HG02642 (cell line): ENCODE results near the gene GATD1.
"Not testable (repeated sequence)": the region's sequence is repeated elsewhere in the genome, so short reads cannot be mapped to it uniquely, and the experiment has no call there.

ENCODE experiments used
- ATAC-seq: cut with Tn5 transposase; IDR thresholded peaks from one replicate; pipeline ENCODE4 v1.9.1; 2021; ENCODE audit warnings: mild to moderate bottlenecking; ENCODE audit not compliant: unreplicated experiment, poor library complexity

GATD1 gene

DNA sequence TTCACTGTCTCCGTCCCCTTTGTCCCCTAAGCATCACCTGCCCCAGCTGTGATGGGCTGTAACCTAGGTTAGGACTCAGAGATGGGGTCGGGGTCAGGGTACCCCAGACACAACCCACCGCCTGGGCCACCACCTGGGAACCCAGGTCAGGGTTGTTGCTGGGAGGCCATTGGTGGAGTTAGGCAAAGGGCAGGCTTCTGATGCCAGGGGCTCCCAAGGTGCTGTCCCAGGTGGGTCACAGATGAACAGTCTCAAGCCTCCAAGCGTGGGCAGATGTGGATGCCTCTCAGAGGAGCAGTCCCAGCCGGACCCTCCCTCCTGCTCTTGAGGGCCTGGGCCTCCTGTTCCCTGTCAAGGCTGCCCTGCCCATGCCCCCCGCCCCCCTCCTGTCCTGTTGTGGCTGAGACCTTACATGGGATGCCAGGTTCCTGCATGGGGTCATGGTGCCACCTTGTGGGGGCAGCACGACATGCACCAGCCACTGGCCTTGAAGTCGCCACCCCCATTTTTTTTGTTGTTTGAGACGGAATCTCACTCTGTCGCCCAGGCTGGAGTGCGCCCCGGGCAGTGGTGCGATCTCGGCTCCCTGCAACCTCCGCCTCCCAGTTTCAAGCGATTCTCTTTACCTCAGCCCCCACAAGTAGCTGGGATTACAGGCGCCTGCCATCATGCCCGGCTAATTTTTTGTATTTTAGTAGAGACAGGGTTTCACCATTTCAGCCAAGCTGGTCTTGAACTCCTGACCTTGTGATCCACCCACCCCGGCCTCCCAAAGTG, 12.1 kb downstream of the GATD1 start:
- peak; percentile 42 for ATAC-seq

DNA sequence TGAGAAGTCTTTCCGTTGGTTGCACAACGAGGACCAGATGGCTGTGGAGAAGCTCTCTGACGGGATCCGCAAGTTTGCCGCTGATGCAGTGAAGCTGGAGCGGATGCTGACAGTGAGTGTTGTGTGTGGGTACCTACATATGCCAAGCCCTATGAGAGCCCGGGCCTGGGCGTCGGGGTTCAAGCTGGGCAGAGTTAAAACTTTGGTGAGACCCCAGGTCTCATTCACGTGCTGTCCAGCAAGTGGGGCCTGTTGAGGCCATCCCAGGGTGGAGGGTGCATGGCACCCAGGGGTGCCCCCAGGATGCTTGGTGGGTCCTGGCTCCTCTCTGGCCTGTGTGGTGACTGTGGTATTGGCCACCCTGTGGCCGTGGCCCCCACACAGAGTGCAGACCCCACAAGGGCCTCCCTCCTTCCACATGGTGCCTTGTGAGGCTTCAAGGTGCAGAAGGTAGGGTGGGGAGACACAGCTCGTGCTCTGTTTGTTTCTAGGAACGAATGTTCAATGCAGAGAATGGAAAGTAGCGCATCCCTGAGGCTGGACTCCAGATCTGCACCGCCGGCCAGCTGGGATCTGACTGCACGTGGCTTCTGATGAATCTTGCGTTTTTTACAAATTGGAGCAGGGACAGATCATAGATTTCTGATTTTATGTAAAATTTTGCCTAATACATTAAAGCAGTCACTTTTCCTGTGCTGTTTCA, 12.8 kb downstream of the GATD1 start:
- no peak for ATAC-seq

DNA sequence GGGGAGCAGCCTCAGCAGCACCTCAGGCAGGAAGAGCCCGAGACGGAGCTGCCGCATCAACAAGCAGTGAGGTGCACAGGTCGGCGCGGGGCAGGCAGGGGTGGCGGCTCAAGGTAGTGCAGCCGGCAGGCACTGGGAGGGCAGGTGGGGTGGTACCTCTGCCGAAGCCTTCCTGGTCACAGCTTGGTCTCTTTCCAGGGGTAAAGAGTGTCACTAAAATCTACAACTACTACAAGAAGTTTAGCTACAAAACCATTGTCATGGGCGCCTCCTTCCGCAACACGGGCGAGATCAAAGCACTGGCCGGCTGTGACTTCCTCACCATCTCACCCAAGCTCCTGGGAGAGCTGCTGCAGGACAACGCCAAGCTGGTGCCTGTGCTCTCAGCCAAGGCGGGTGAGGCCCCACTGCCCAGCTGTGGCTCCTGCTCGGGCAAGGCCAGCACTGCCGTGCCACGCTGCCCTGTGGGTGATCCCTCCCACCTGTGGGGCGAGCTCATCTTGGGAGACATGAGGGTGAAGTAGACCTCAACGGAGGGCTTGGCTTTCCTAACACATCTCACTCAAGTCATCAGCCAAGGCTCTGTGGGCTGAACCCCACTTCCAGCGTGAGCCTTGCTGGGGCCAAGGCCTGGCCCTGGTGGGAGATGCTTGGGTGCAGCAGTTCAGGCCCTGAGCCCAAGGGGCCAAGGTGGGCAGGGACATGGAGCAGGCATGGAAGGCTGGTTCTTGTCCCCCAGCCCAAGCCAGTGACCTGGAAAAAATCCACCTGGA, 13.6 kb downstream of the GATD1 start:
- ATAC-seq = no peak

DNA sequence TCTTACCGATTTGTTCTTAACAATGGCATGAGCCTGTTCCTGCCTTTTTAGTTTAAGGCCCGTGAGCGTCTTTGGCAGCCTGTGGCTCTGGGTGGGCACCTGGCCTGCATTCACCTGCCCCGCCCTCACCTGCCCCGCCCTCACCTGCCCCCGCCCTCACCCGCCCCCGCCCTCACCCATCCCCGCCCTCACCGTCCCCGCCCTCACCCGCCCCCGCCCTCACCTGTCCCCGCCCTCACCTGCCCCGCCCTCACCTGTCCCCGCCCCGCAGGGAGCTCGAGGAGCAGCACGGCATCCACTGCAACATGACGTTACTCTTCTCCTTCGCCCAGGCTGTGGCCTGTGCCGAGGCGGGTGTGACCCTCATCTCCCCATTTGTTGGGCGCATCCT, 14.2 kb downstream of the GATD1 start:
- no peak for ATAC-seq

DNA sequence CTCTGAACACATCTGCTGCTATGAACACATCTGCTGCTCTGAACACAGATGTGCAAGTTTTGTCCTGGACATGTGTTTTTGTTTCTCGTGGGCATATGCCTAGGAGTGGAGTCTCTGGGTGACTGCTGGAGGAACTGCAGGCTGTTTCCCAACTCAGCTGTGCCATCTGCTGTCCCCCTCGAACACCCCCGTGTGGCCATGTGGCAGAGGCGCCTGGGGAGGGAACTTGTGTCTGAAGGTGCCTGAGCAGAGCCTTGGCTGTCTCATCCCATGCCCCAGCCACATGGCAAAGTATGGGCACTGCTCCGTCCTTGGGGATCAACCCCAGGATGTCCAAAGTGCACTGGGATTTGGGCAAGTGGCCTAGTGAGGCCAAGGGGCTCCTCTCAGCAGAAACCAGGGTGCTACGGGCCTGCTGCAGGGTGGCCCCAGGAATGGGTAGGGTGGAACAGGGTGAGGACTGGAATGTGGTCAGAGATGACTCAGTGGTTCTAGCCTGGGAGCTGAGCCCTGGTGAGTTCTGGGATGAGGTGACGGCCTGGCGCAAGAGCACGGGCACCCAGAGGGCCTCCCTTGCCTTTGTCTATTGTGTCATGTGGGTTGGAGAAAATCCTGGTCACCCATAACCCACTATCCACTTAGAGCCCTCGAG, 14.7 kb downstream of the GATD1 start:
- ATAC-seq = no peak

DNA sequence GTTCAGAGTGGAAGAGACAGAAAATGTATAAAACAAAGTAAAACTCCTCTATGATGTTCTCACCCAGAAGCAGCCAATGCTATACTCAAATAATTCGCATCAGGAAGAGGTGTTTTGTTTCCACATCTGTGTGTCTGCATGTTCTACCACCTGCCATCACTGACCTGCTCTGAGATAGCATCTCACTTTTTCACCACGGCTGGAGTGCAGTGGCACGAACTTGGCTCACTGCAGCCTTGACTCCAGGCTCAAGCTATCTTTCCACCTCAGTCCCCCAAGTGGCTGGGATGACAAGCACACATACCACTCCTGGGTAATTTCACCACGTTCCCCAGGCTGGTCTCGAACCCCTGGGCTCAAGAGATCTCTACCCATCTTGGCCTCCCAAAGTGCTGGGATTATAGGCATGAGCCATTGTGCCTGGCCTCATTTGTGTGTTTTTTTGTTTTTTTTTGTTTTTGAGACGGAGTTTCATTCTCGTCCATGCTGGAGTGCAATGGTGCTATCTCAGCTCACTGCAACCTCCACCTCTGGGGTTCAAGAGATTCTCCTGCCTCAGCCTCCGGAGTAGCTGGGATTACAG, 15.7 kb downstream of the GATD1 start:
- ATAC-seq = no peak

DNA sequence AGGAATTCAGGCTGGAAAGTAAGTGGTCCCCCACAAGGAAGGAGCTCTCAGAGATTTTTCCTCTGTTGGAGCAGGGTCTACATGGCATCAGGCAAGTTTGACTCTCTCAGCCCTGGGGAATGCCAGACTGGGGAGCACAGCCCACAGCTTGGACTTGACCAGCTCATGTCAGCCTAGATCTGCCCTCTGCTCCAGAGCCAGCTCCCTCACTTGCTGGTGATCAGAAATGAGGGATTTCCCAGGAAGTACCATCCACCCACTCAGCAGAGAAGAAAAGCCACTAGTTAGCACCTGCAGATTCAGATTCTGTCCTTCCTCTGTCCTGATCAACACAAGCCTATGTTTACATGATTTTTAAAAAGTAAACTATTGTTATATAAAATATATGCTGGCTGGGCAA, 17.1 kb downstream of the GATD1 start:
- ATAC-seq = no peak

DNA sequence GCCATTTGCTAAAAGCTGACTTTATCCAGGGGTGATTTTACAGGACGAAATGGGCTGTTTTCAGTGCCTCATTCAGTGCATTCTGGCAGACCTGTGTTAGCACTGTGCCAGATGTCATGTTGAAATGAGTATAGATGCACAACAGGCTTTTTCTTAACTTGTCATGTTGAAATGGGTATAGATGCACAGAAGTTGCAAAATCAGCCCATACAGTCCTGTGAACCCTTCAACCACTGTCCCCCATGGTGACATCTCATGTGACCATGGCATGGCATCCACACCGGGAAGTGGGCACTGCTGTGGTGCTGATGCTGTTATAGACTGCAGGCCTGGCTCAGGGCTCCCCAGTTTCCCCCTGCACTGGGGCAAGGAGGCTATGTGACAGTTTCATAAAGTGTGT, 27.6 kb downstream of the GATD1 start:
- ATAC-seq = no peak

DNA sequence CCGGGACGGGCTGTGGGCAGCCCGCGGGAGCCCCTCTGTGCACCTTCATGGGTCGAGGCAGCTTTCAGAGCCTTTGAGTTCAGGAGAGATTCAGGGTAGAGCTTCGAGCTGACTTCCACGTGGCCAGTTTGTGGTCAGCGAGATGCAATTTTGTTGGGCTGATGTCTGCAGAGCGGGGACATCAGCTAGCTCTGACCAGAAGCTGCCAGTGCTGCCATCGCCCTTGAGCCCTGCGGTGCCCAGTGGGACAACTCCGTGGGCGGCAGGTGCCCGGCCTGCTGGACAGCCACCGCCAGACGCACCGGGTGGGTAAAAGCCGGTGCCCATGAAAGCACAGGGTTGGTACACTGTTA, 29.3 kb downstream of the GATD1 start:
- ATAC-seq = peak; percentile 10

DNA sequence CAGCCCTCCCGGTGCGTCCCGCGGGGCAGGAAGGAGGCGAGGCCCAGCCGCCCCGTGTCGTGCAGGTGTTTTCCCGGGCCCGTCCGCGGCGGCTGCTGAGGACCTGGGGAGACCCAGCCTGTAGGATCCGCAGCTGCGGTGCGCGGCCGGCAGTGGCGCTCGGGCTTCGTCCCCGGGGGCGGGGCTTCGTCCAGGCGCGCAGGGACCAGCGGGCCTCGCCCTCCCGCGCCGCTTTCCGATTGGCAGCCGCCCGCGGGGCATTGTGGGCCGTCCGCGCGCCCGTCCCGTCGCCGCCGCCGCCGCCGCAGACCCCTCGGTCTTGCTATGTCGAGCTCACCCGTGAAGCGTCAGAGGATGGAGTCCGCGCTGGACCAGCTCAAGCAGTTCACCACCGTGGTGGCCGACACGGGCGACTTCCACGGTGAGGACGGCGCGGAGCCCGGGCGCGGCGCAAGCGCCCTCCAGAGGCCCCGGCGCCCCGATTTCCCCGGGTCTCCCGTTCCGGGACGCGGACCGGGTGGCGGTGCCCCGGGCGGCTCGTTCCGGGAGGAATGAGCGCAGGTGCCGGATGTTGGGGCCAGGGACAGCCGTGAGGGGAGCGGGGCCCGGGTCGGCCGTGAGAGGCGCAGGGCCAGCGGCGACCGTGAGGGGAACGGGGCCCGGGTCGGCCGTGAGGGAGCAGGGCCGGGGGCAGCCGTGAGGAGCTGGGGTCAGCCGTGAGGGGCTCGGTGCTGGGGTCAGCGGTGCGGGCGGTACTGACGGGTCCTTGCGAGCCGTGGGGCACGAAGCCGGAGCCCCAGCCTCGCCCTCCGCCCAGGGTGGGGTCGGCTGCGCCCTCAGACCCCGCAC, 29.9 kb downstream of the GATD1 start, which contains the start of gene TALDO1:
TSS of gene TALDO1 (plus strand) at position 307 of the 849 bp plus-strand sequence. CDS start at position 325, 18 bp downstream.
- peak; percentile 87 for ATAC-seq

DNA sequence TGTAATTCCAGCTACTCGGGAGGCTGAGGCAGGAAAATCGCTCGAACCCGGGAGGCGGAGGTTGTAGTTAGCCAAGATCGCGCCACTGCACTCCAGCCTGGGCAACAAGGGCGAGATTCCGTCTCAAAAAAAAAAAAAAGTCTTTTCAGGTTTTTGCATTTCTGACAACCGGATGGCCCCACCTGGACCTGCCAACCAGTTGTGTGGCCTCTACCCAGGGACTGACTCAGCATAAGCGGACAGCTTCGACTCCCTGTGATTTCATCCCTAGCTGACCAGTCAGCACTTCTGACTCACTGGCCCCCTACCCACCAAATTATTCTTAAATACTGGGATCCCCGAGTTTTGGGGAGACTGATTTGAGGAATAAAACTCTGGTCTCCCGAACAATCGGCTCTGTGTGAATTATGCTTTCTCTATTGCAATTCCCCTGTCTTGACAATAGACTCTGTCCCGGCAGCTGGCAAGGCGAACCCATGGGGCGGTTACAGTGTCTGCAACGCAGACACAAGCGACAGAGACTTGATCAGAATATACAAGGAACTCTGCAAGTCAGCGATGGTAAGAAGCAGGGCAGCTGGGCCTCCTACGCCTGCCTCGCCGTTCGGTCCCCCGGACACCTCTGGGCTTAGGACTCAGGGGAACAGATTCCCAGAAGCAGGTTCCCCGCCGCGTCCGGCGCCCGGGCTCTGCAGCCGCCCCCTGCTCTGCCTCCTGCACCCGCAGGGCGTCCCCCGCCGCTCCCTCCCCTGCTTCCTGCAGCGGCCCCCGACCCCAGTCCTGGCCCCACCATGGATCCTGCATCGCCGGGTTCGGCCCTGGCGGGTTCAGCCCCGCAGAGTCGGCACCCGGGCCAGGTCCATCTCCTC, 30.8 kb downstream of the GATD1 start:
- ATAC-seq = peak; percentile 20

DNA sequence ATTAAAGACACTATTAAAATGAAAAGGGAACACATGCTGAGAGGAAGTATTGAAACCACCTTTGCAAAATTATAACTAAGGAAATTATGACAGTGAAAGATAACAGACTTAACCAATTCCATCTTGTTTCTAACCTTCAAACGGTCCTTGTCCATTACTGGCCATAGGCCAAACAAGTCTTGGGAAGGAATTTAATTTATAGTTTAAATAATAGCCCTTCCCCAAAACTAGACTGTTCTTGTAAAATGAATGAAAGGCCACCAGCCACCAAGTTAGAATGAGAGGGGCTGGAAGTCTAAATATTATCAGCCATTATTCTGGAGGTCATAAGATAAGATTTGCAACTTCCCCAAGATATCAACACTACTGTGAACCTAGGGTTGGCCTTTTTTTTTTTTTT, 31.9 kb downstream of the GATD1 start:
- no peak for ATAC-seq

DNA sequence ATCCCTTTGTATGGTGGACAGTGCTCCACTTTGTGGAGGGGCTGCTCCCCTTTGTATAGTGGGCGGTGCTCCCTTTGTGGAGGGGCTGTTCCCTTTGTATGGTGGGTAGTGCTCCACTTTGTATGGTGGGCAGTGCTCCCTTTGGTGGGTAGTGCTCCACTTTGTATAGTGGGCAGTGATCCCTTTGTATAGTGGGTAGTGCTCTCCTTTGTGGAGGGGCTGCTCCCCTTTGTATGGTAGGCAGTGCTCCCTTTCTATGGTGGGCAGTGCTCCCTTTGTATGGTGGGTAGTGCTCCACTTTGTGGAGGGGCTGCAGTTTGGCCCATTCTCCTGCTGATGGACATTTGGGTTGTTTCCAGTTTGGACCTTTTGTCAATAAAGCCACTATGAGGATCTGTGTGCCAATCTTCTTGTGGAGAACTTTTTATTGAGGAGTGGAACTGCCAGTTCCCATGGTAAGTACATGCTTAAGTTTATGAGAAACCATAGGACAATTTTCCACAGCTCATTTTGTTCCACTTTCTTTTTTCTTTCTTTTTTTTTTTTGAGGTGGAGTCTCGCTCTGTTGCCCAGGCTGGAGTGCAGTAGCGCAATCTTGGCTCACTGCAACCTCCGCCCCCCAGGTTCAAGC, 34.6 kb downstream of the GATD1 start:
- ATAC-seq = no peak

DNA sequence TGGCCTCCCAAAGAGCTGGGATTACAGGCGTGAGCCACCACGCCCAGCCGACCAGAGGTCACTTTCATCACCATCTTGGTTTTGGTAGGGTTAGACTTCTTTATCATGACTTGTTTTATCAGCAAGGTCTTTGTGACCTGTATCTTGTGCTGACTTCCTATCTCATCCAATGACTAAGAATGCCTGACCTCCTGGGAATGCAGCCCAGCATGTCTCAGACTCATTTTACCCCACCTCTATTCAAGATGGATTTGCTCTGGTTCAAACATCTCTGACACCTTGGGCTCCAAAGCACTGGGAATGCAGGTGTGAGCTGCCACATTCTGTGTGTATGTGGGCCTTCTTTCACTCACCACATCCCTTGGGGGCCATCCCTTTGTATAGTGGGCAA, 35.1 kb downstream of the GATD1 start:
- no peak for ATAC-seq

DNA sequence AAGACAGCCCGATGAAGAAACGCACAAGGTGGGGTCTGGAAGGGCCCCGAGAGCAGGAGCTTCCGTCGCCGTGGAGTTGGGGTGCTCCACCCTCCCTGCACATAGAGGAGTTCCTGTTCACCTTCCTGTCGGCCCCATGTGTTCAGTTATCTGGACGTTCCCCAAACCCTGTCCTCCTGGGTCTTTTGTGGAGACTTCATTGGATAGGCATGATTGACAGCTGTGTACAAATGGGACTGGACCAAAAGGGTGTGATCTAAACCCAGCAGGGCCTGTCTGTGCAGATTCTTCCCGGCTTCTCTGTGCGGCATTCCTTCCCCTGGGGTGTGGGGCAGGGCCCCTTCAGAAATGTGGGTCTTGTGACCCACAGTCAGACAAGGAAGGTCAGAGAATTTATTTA, 39.4 kb downstream of the GATD1 start:
- not testable (repeated sequence) for ATAC-seq

DNA sequence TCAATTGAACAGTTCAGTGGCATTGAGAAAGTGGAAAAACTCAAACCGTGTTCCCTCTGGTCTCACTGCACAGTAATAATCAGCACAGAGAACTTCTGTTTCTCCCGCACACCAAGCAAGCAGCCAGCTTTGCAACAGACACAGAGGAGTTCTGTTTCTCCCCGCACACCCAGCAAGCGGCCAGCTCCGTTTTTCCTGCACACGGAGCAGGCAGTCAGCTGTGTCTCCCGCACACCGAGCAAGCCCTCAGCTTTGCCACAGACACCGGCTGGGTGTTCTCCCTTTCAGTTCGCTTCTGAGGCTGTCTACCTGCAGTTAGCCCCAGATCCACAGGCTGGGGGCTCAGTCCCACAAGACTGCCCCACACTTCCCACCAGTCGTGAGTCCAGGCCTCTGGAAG, 39.9 kb downstream of the GATD1 start:
- no peak for ATAC-seq

DNA sequence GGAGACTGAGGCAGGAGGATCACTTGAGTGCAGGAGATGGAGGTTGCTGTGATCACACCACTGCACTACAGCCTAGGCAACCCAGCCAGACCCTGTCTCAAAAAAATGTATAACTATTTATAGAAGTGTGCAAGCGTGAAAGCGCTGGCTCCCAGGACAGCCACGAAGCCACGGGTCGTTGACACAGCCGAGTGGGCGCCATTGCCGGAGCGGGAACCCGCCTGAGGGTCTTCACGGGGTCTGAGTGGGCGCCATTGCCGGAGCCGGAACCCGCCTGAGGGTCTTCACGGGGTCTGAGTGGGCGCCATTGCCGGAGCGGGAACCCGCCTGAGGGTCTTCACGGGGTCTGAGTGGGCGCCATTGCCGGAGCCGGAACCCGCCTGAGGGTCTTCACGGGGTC, 42.7 kb downstream of the GATD1 start:
- ATAC-seq = not testable (repeated sequence)

DNA sequence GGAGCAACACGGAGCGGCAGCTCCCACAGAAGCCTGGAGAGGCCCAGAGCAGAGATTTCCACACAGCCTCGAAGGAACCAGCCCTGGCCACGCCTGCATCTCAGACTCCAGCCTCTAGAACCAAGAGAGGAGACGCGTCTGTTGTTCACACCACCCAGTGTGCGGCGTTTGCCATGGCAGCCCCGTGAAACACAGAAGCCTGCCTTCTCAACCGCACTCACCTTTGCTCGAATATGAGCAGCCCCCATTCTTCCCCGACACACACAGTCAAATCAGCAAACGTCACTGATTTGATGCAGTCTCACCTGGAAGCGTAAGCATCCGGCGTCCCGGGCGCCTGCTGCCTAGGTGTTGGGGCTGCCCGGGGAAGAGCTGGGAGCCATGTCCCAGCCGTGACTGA, 44.2 kb downstream of the GATD1 start:
- ATAC-seq = no peak
